NCI-H510A (cell line): ENCODE measurements around the gene NKAIN2.
"Not testable (repeated sequence)": the region's sequence is repeated elsewhere in the genome, so short reads cannot be mapped to it uniquely, and the experiment has no call there.

ENCODE experiments used
- DNase-seq: peaks from one replicate; lab custom pipeline; 2025; lab: John Stamatoyannopoulos, UW

Gene NKAIN2

GRCh38 chr6:124512431-124512830 lies 708.8 kb downstream of the NKAIN2 start:
- DNase-seq: no peak

- DNase-seq: no peak
Observed at GRCh38 chr6:124517339-124517738, 713.7 kb downstream of the NKAIN2 start.

DNA sequence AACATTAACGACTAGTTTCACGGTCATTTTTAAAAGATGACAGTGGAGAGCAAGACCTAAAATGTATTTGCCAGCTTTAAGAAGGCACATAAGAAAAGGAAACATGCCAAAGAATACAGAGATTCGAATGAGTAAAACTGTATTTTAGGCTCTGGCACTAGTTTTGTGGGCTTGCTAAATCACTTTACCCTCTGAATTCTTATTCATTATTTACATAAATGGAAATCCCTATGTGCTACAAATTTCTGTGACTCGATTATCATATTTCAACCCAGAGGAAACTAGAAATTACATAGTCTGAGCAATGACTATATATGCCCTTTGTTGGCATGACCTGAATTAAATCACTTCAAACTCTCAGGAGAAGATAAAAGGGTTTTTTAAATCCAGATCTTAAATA lies 716.8 kb downstream of the NKAIN2 start:
- DNase-seq: no peak

DNA sequence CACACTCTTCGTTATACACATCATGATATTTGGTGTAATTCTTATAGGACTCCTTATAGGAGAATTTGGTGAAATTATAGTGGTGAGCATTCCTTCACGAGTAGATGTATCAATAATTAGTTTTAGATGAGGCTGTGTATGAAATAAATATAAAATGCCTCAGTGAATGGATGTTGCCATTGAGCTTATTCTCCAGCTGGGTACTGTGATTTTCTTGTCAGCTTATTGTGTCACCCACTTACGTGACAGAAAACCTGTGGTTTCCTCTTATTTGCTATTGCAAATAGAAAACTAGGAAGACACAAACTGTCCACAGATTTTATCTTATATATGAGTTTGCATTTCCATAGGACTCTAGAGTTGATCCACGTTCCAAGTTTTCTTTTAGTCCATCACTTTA lies 718.7 kb downstream of the NKAIN2 start:
- DNase-seq: no peak

- DNase-seq: no peak
Observed at GRCh38 chr6:124524491-124525200, 721.0 kb downstream of the NKAIN2 start.

DNA sequence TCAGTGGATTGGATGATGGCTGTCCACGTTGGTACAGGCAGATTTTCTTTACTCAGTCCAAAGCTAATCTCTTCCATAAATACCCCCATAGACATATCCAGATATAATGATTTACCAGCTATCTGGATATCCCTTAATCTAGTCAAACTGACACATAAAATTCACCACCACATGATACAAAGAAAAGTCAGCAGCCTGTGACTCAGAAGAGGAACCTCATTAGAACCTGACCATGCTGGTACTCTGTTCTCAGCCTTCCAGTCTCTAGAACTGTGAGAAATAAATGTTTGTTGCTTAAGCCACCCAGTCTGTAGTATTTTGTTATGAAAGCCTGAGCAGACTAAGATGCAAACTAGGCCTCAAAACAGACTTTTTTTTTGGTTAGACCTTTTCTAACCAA lies 727.3 kb downstream of the NKAIN2 start:
- no peak for DNase-seq

DNA sequence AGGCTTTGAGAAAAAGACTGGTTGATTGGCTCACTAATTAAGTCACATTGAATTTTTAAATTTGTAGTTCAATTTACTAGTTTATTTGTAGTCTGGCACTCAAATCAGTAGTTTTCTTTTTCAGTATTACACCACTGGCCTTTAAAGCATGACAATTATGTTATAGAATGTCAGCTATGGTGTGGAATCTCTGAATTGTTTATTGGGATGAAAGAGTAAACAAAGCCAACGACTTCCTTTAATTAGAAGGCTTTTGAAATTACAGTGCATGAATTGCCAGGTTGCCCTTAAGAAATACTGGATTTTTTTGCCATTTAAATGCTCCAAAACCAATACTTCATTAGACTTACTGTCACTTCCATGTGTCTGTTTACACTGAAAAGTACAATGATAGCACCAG lies 731.6 kb downstream of the NKAIN2 start:
- no peak for DNase-seq

DNA sequence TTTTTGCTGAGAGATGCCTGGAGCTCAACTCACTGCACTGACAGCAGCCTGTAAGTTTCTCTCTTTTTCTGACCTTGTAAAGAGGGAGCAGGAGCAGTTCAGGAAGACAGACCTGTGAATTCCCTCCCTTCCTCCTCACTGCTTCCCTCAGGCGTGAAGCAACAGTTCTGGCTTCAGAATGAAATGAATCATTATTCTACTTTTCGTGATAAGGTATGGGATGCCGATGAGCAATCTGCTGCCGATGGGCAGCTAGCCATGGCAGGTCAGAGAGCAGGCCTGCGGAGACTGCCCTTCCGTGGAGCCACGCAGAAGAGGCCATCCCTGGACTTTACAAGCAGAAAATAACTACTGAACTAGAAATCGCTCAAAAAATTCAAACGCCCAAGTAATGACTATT lies 732.1 kb downstream of the NKAIN2 start:
- DNase-seq: no peak

- no peak for DNase-seq
Observed at GRCh38 chr6:124536157-124536841, 732.6 kb downstream of the NKAIN2 start.

DNA sequence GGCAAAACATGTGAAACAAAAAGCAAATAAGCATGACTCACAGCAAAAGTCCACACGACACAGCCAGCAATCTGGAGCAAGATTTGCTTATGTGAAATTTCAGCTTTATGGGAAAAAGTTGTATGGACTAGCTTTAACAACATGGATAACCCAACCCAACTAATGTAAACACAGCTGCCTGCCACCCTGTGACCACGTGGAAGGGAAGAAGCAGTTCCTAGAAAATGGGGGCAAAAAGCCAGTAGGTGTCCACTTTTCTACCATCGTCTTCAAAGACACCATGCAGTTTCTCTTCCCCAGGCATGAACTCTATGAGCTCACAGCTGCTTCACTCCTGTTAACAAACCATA lies 733.2 kb downstream of the NKAIN2 start:
- DNase-seq: no peak

GRCh38 chr6:124539096-124539495 lies 735.4 kb downstream of the NKAIN2 start:
- DNase-seq: no peak

- DNase-seq: no peak
Observed at GRCh38 chr6:124541573-124541972, 737.9 kb downstream of the NKAIN2 start.

- no peak for DNase-seq
Observed at GRCh38 chr6:124546601-124547000, 742.9 kb downstream of the NKAIN2 start.

DNA sequence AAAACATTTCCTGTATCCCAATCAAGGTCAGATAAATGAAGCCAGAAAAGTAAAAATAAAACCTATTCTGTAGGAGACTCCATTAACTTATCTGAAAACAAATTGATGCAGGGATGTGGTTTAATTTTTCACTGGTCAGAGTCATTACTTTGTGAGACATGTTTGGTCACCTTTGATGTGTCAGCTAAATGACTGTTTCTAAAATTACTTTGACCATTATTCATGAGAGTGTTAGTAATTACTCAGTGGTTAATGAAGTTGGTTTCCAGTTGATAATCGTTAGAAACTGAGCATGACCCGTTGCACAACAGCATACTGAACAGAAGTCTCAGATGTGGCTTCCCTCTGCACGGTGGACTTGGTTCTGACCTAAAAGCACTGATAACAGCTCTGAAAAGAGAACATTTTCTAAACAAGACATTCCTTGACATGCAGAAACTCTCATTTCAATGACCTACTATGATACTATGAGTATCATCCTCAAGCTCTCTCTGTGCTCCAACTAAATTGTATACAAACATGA lies 748.1 kb downstream of the NKAIN2 start:
- no peak for DNase-seq

- DNase-seq: no peak
Observed at GRCh38 chr6:124557873-124558272, 754.2 kb downstream of the NKAIN2 start.

- DNase-seq: not testable (repeated sequence)
Observed at GRCh38 chr6:124560078-124560477, 756.4 kb downstream of the NKAIN2 start.

DNA sequence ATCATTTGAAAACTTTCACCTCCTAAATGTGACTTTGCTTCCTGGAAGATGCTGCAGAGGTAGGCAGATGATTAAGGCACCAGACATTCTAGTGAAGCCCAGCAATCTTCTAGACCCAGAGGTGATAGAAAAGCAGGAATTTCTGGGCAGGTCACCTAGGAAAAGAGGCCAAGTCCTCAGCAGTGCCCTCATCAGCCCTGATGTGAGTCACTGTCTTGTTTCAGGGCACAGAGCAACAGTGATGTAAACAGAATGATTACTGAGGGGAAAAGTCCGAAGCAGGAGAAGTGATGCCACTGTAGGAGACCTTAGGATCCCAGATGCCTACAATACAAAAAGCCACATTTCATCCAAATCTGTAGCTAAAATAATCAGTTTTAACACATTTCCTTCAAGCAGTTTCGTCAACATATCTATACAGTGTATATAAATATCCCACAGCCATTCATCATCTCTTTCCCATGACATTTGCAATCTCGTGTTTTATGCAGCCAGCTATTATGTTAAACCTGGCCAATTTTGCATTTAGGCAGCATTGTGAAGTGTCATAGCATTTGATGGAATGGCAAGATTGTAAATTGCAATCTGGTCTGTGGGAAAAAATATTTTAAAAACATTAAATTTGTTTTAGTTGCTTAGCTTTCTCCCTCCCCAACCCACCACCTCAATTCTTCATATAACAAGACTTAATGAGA lies 757.4 kb downstream of the NKAIN2 start:
- DNase-seq: no peak

DNA sequence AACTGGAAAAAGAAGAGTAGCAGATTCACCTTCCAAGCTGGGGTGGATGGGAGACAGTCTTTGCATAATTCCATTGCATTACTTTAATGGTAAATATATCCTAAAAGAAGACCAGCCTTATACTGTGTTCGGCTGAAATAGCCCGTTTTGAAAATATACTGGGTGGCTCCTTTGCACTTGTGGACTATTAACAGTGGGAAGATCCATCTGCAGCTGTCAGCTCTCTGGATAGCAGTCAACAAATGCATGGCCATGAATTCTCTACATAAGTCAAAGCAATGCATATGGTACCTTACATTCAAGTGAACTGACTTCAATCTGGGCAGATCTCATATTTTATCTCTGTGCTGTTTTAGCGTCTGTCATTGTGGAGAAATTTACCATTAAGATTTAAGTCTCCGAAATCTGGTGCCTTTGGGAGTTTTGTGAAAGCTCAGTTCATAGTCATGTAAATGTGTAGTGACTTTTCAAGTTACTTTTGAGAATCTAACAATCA lies 758.0 kb downstream of the NKAIN2 start:
- no peak for DNase-seq

- not testable (repeated sequence) for DNase-seq
Observed at GRCh38 chr6:124564125-124564524, 760.5 kb downstream of the NKAIN2 start.

DNA sequence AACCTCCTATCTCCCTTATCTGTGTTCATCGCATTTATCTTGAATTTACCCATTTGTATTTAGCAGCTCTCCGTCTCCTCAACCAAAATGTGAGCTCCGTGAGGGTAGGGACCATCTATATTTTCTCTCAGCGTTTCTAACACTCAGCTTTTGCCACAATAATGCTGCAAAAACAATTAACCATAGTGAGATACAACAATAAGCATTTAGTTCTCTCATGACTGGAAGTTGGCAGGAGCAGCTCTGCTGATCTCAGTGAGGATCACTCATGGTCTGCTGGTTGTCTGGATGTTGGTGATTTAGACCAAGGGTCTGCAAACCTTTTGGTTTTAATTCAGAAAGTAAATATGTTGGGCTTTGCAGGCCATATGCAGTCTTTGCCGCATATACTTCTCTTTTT lies 763.7 kb downstream of the NKAIN2 start:
- no peak for DNase-seq

- no peak for DNase-seq
Observed at GRCh38 chr6:124573953-124574352, 770.3 kb downstream of the NKAIN2 start.

GRCh38 chr6:124577734-124578281 lies 774.1 kb downstream of the NKAIN2 start:
- no peak for DNase-seq

DNA sequence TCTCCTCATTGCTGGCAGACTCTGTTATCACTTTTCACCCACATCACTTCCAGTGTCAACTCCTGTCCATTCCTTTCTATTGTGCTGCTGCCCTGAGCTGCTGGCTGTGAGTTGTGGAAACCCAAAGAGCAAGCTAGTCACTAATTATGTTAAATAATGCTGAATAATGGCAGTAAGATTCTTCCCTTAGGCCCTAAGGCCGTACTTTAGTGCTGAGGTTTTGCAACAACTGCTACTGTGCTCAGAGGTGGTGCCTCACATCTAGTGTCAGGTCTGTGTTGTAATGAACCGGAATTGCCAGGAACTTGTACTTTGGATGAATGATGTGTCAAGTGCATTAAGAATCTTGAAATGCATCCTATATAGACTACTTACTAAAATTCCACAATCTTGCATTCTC lies 786.3 kb downstream of the NKAIN2 start:
- DNase-seq: no peak
